ENCODE data around the gene SMU1.

DNA sequence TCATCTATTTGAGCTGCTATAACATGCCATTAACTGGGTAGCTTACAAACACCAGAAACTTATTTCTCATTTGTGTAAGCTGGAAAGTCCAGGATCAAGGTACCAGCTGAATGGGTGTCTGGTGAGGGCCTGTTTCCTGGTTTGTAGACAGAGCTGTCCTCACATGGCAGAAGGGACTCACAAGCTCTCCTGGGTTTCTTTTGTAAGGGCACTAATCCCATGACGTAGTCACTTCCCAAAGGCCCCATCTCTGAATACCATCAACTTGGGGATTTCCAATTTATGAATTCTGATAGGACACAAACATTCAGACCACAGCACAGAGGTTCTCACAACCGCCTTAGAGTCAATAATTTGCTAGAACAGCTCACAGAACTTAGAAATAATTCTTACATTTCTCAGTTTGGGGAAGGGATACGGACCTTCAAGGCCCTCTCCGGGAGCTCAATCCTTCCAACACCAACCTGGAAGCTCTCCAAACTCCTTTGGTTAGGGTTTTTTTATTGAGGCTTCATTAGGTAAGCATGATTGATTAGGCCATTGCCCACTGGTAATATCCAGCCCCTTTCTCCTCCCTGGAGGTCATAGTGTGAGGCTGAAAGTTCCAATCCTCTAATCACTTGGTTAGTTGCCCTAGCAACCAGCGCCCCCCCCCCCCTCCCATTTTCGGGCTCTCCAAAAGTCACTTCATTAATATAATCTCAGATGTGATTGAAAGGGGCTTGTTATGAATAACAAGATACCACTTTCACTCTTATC lies 59.0 kb downstream of the SMU1 start:
- TF ChIP-seq, protein P1, sequence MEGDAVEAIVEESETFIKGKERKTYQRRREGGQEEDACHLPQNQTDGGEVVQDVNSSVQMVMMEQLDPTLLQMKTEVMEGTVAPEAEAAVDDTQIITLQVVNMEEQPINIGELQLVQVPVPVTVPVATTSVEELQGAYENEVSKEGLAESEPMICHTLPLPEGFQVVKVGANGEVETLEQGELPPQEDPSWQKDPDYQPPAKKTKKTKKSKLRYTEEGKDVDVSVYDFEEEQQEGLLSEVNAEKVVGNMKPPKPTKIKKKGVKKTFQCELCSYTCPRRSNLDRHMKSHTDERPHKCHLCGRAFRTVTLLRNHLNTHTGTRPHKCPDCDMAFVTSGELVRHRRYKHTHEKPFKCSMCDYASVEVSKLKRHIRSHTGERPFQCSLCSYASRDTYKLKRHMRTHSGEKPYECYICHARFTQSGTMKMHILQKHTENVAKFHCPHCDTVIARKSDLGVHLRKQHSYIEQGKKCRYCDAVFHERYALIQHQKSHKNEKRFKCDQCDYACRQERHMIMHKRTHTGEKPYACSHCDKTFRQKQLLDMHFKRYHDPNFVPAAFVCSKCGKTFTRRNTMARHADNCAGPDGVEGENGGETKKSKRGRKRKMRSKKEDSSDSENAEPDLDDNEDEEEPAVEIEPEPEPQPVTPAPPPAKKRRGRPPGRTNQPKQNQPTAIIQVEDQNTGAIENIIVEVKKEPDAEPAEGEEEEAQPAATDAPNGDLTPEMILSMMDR (IDR thresholded peaks at IDR 0.05), result no peak
- TF ChIP-seq POLR2AphosphoS5 (IDR thresholded peaks at IDR 0.05) (no peak), POLR2A (IDR thresholded peaks at IDR 0.05) (no peak)
